KMS-11 (cell line): ENCODE measurements around the gene FOXO1.

ENCODE experiments used
- H2AFZ ChIP-seq: fragments of 200-600 bp; sonication (generic); 2 replicates; pipeline ENCODE4 v1.6.1; 2016; ENCODE audit warnings: antibody characterized with exemption, mixed run types, low read depth
- H3K27ac ChIP-seq: fragments of 200-600 bp; sonication (generic); 2 replicates; pipeline ENCODE4 v1.6.1; 2016; ENCODE audit warnings: mild to moderate bottlenecking, mixed run types
- H3K27me3 ChIP-seq: fragments of 200-600 bp; sonication (generic); 2 replicates; pipeline ENCODE4 v1.6.1; 2017; ENCODE audit warnings: mild to moderate bottlenecking, low read depth, mixed run types, moderate library complexity; ENCODE audit not compliant: insufficient read depth
- H3K36me3 ChIP-seq: fragments of 200-600 bp; sonication (generic); 2 replicates; pipeline ENCODE4 v1.6.1; 2017; ENCODE audit warnings: mild to moderate bottlenecking, mixed run types; ENCODE audit not compliant: insufficient read depth
- H3K4me1 ChIP-seq: fragments of 200-600 bp; sonication (generic); 2 replicates; pipeline ENCODE4 v1.6.1; 2016; ENCODE audit warnings: mild to moderate bottlenecking, low read depth, mixed run types; ENCODE audit not compliant: poor library complexity, severe bottlenecking
- H3K4me2 ChIP-seq: fragments of 200-600 bp; sonication (generic); 2 replicates; pipeline ENCODE4 v1.7.0; 2016; ENCODE audit warnings: mild to moderate bottlenecking, mixed run types
- H3K4me3 ChIP-seq: fragments of 200-600 bp; sonication (generic); IDR thresholded peaks from 2 replicates; pipeline ENCODE4 v1.6.1; 2017; ENCODE audit warnings: low read depth, low read length, mixed read lengths; ENCODE audit not compliant: insufficient read depth
- H3K79me2 ChIP-seq: fragments of 200-600 bp; sonication (generic); 2 replicates; pipeline ENCODE4 v1.6.1; 2016; ENCODE audit warnings: low read depth, mixed run types; ENCODE audit not compliant: insufficient read depth
- H3K9ac ChIP-seq: fragments of 200-600 bp; sonication (generic); 2 replicates; pipeline ENCODE4 v1.6.1; 2016; ENCODE audit warnings: mild to moderate bottlenecking, mixed run types
- H4K20me1 ChIP-seq: fragments of 200-600 bp; sonication (generic); 2 replicates; pipeline ENCODE4 v1.6.1; 2016; ENCODE audit warnings: mild to moderate bottlenecking, mixed run types; ENCODE audit not compliant: insufficient read depth
- TF ChIP-seq, protein P1 (sequence below): fragments of 200-600 bp; sonication (generic); conservative IDR thresholded peaks from 2 replicates; pipeline ENCODE4 v1.6.1; 2017; ENCODE audit warnings: low read depth, mild to moderate bottlenecking, antibody characterized with exemption, low read length, moderate library complexity, mixed read lengths

Gene FOXO1

DNA sequence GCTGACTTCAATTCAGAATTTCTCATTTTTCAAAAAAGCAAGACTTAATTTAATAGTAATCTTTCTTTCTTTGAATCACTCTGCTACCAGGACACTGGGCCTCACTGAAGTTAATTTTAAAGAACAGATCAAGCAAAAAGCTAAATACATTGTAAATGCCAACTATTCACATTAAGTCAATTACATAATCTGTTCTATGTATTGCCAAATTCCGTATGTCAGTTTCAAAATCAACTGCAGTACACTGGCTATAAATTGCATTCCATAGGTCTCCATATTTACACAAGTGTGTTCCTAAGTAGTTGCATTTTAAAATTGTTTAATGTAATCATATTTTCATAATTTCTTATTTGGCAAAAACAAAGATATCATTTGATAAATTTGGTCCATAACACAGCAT, 10.1 kb downstream of the FOXO1 start:
- peaks cover 56% of the 10 kb centered on the region for H3K4me1 ChIP-seq
- no peak overlapping the region for H2AFZ ChIP-seq
- H3K36me3 ChIP-seq, result no peaks in the 10 kb centered on the region
- H3K79me2 ChIP-seq, result peaks cover 93% of the 10 kb centered on the region
- TF ChIP-seq, protein P1, sequence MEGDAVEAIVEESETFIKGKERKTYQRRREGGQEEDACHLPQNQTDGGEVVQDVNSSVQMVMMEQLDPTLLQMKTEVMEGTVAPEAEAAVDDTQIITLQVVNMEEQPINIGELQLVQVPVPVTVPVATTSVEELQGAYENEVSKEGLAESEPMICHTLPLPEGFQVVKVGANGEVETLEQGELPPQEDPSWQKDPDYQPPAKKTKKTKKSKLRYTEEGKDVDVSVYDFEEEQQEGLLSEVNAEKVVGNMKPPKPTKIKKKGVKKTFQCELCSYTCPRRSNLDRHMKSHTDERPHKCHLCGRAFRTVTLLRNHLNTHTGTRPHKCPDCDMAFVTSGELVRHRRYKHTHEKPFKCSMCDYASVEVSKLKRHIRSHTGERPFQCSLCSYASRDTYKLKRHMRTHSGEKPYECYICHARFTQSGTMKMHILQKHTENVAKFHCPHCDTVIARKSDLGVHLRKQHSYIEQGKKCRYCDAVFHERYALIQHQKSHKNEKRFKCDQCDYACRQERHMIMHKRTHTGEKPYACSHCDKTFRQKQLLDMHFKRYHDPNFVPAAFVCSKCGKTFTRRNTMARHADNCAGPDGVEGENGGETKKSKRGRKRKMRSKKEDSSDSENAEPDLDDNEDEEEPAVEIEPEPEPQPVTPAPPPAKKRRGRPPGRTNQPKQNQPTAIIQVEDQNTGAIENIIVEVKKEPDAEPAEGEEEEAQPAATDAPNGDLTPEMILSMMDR, result no peak
- no peaks in the 10 kb centered on the region for H3K27me3 ChIP-seq
- no peaks in the 10 kb centered on the region for H4K20me1 ChIP-seq
- H3K4me3 ChIP-seq, result no peak overlapping the region
- no peak overlapping the region for H3K4me2 ChIP-seq
- no peak overlapping the region for H3K27ac ChIP-seq
- no peak overlapping the region for H3K9ac ChIP-seq

DNA sequence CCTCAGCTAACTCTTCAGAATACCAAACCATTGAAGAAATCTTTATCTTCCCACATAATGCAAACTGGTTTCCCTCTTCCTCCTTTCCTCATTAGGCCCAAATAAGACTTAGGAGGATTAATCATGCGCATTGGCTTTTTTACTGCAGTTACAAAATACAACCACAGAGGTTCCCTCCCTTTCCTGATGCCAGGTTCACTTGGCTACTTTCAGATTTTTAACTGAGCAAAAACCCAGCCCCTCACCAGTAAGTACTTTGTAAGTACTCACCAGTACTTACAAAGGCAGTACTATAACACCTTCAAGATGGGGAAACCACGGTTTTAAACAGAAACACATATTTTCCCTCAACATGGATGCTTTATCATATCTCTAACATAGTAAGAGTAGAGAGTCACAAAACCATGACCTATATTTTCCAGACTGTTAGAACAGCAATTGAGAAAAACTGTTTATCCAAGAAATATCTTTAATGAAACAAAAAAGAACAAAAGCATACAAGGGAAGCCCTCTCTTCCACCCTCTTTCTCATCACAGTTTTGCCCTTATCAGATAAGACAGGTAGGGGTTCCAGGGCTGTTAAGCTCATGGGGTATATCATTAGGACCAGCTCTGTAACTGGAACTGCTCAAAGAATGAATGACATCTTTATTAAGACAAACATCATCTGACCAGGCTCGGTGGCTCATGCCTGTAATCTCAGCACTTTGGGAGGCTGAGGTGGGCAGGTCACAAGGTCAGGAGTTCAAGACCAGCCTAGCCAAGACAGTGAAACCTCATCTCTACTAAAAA, 12.7 kb downstream of the FOXO1 start:
- Histone ChIP-seq H4K20me1 (no peaks in the 10 kb centered on the region), H3K27me3 (no peaks in the 10 kb centered on the region), H2AFZ (no peak overlapping the region), H3K36me3 (no peaks in the 10 kb centered on the region), H3K27ac (no peak overlapping the region), H3K4me1 (peaks cover 34% of the 10 kb centered on the region), H3K9ac (no peak overlapping the region), H3K79me2 (peaks cover 76% of the 10 kb centered on the region), H3K4me3 (no peak overlapping the region), H3K4me2 (no peak overlapping the region)
- TF ChIP-seq, protein P1, result no peak

DNA sequence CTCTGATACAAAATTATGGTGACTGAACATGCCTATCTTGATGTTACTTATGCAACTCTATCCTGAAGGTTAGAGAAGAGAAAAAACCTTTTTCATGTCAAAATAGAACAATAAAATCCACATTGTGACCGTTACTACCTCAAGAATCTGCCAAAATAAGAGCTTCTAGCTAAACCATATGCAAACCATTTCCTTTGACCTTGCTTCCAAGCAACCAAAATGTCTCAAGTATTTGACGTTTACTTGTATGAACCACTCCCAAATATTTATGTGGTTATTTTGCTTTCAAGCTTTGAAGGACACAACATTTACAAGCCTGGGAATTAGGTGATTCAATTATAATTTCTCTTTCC, 13.9 kb downstream of the FOXO1 start:
- H3K27me3 ChIP-seq, result no peaks in the 10 kb centered on the region
- peaks cover 76% of the 10 kb centered on the region for H3K79me2 ChIP-seq
- no peak overlapping the region for H3K4me3 ChIP-seq
- no peaks in the 10 kb centered on the region for H3K36me3 ChIP-seq
- H3K4me1 ChIP-seq, result peaks cover 24% of the 10 kb centered on the region
- TF ChIP-seq, protein P1, result no peak
- H3K4me2 ChIP-seq, result no peak overlapping the region
- no peak overlapping the region for H2AFZ ChIP-seq
- H3K27ac ChIP-seq, result no peak overlapping the region
- H4K20me1 ChIP-seq, result no peaks in the 10 kb centered on the region
- no peak overlapping the region for H3K9ac ChIP-seq

DNA sequence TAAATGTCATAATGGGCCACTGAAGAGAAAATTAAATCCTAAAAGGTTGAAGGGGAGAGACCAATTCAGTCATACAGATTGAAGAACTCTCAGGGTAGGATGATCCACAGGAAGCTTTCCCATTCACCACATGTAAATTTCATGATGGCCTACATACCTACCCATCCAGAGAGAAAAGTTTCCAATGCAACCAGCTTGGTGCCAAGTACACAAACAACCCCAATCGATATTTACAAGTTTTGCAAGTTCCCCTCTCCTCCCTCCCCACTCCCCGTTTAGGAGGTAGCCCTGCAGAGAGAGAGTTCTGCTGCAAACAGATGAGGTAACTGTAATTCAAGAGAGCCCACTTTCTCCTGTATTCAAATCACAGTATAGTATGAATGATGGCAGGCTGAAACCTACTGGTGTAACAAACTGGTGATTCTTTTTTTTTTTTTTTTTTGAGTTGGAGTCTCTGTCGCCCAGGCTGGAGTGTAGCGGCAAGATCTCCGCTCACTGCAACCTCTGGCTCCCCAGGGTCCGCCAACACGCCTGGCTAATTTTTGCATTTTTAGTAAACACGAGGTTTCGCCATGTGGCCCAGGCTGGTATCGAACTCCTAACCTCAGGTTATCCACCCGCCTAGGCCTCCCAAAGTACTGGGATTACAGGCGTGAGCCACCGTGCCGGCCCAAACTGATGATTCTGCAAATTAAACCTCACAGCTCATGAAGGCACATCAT, 14.4 kb downstream of the FOXO1 start:
- Histone ChIP-seq H3K27ac (no peak overlapping the region), H3K79me2 (peaks cover 76% of the 10 kb centered on the region), H3K9ac (no peak overlapping the region), H3K4me3 (no peak overlapping the region), H3K4me2 (no peak overlapping the region), H3K4me1 (peaks cover 19% of the 10 kb centered on the region), H4K20me1 (no peaks in the 10 kb centered on the region), H2AFZ (no peak overlapping the region), H3K36me3 (no peaks in the 10 kb centered on the region), H3K27me3 (no peaks in the 10 kb centered on the region)
- TF ChIP-seq, protein P1, result no peak
